Right lobe of liver (tissue), 6 donors: ENCODE results near the gene DNAJC24. TPM values are rescaled to one million over a fixed set of nuclear protein-coding genes. Genes with fewer than 3 reads are reported as not detected.

Experiments used
- ATAC-seq, 4 donors: fragments of 200-7000 bp; cut with Tn5 transposase; one replicate each; pipeline ENCODE4 v1.9.1; 2020; ENCODE audit warnings: mild to moderate bottlenecking in 4 of 4, moderate library complexity in 4 of 4
- DNase-seq, 3 donors: peaks; one replicate each; pipeline ENCODE4 v3.0.0-alpha.2; 2020
- H3K27ac ChIP-seq, 3 donors: fragments of 200-600 bp; one replicate each; pipeline ENCODE4 v1.8.0; 2022
- H3K27me3 ChIP-seq, 2 donors: fragments of 200-600 bp; one replicate each; pipeline ENCODE4 v1.8.0; 2022
- H3K36me3 ChIP-seq, 4 donors: fragments of 200-600 bp; sonication (generic) in 1 of 4; one replicate each; pipeline versions ENCODE4 v1.5.1 to v1.8.0; 2017 to 2022; ENCODE audit warnings: control low read depth in 1 of 4
- H3K4me1 ChIP-seq, 4 donors: fragments of 200-600 bp; sonication (generic) in 1 of 4; one replicate each; pipeline versions ENCODE4 v1.5.1 to v1.8.0; 2017 to 2022; ENCODE audit warnings: control low read depth in 1 of 4
- H3K4me3 ChIP-seq, 3 donors: fragments of 200-600 bp; one replicate each; pipeline ENCODE4 v1.8.0; 2022
- H3K9me3 ChIP-seq, 4 donors: fragments of 200-600 bp; sonication (generic) in 1 of 4; one replicate each; pipeline versions ENCODE4 v1.5.1 to v1.8.0; 2017 to 2022; ENCODE audit warnings: control low read depth in 1 of 4
- POLR2A ChIP-seq: fragments of 450-650 bp; IDR thresholded peaks from one replicate; pipeline ENCODE4 v1.6.1; 2017; ENCODE audit warnings: antibody characterized with exemption, mild to moderate bottlenecking
- WGBS: methylation state at CpG from one replicate; pipeline ENCODE4 v1.1.6; 2018; ENCODE audit warnings: low coverage, low lambda C conversion rate; ENCODE audit not compliant: insufficient coverage; ENCODE audit errors: missing lambda C conversion rate; 5-methylcytosine and 5-hydroxymethylcytosine counted together
- intact Hi-C, 2 donors: fragments of 100-400 bp; cut with DNase I; formaldehyde crosslinking; loops; one replicate each; pipeline versions ENCODE4 v1.11.2 to v1.14.1; 2022
- total RNA-seq, 6 experiments: library from RNA; depleted of rRNA in 2 of 6; stranded (reverse); fragments of >200 nt in 2 of 6; fragmentation: NEBNext Ultra II Directional in 3 of 6; extraction: Animal tissue kit (Norgen Biotek cat#: 25700) in 3 of 6; gene quantifications; one replicate each; pipeline versions ENCODE4 v1.1.0 to v1.2.4, GENCODE V29; 2016 to 2023
- TF ChIP-seq, protein P1 (sequence below), 4 donors: fragments of 200-600 bp in 3 of 4; fragments of 450-650 bp in 1 of 4; IDR thresholded peaks; one replicate each; pipeline versions ENCODE4 v1.5.1 to v1.8.0; 2016 to 2022; ENCODE audit warnings: antibody characterized with exemption in 4 of 4, mild to moderate bottlenecking in 2 of 4
- donor health status: DM: no; HTN: yes; CAD: no.
- donor health status: DM: no; HTN: no; CAD: no.
- donor health status: DM: no; HTN: no; CAD: no.
- donor health status: DM: no; HTN: yes; CAD: no.
- donor health status: DM: no; HTN: yes; CAD: no.

Gene DNAJC24
- total RNA-seq, 6 experiments from 2014 or later: 3.9 to 12.4 (median 7.2) TPM

DNA sequence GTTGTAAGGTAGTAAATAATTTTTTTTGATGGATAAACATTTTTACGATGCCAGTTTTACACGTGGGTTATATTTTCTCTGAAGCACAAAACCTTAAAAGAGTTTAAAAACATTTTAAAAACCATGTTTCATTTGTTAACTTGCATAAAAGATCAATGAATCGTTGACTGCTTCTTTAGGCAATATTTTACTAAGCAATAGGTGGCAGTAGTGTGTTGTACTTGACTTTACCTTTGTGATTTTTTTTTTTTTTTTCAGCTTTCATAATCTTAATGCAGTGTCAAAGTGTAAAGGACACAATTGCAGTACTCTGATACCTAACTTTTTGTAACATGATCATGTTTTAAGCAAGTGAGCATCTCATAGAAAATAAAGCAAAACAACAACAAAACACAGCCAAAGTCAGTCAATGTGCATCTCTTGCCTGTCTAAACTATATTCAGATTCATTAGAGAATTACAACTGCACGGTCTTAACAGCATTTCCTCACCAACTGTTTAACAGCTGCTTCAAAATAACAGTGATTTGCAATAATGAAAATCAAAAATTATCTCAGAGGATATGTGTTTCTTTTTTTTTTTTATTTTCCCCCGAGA lies 27.7 kb downstream of the DNAJC24 start:
- WGBS: 31% methylated on average over 5 of the region's 5 CpGs

DNA sequence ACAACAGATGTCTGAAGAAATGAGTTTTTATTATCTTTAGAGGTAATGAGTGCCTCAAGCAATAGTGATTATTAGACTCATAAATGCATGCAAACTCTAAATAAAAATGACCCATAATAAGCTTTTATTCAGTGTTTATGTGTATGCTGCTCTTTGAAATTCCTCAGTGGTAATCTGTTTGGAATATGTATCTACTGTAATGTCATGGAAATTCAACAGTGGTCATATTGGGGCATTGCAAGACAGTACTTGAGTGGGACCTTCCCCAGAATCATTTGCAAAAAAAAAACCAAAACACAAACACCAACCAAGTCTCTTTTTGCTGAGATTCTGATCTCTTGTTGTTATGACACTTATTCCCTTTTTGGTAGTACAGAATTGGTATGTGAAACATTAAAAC lies 35.0 kb downstream of the DNAJC24 start:
- no peaks in the 10 kb centered on the region for H3K4me1 ChIP-seq
- H3K27me3 ChIP-seq: no peaks in the 10 kb centered on the region
- H3K36me3 ChIP-seq: no peaks in the 10 kb centered on the region
- H3K27ac ChIP-seq: no peak overlapping the region
- TF ChIP-seq POLR2A: no peak
- TF ChIP-seq, protein P1, sequence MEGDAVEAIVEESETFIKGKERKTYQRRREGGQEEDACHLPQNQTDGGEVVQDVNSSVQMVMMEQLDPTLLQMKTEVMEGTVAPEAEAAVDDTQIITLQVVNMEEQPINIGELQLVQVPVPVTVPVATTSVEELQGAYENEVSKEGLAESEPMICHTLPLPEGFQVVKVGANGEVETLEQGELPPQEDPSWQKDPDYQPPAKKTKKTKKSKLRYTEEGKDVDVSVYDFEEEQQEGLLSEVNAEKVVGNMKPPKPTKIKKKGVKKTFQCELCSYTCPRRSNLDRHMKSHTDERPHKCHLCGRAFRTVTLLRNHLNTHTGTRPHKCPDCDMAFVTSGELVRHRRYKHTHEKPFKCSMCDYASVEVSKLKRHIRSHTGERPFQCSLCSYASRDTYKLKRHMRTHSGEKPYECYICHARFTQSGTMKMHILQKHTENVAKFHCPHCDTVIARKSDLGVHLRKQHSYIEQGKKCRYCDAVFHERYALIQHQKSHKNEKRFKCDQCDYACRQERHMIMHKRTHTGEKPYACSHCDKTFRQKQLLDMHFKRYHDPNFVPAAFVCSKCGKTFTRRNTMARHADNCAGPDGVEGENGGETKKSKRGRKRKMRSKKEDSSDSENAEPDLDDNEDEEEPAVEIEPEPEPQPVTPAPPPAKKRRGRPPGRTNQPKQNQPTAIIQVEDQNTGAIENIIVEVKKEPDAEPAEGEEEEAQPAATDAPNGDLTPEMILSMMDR (IDR thresholded peaks at IDR 0.05): no peak
- DNase-seq (no peak), ATAC-seq (no peak)
- H3K4me3 ChIP-seq: no peak overlapping the region
- intact Hi-C loops: no loop called here
- H3K9me3 ChIP-seq: no peaks in the 10 kb centered on the region

More for the DNA sequence above, 27.7 kb downstream of the DNAJC24 start:
- no peaks in the 10 kb centered on the region for H3K36me3 ChIP-seq
- no peaks in the 10 kb centered on the region for H3K27me3 ChIP-seq
- no peaks in the 10 kb centered on the region for H3K9me3 ChIP-seq
- TF ChIP-seq POLR2A: no peak
- TF ChIP-seq, protein P1 (IDR thresholded peaks at IDR 0.05): peak; percentile 47 to 60 (median 56)
- ATAC-seq: peak; percentile 66 to 82 (median 70)
- no peak overlapping the region for H3K27ac ChIP-seq
- intact Hi-C loops: no loop called here
- no peak for DNase-seq
- no peaks in the 10 kb centered on the region for H3K4me1 ChIP-seq
- H3K4me3 ChIP-seq: no peak overlapping the region

DNA sequence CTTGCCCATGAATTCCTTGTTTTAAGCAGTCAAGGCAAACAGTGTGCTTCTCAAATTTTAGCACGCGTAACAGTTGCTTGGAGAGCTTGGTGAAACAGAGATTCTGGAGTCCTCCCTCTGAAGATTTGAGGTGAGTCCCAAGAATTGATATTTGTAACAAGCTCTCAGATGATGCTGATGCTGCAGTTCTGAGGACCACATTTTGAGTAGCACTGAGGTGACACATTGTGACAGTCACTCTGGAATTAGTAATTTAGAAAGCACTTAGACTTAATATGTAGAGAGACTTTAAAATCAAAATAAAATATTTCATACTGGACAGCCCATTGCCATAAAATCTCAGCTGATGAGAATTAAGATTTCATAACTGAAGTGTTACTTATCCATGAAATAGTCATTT lies 38.5 kb downstream of the DNAJC24 start:
- Histone ChIP-seq H3K4me3 (no peak overlapping the region), H3K27ac (no peak overlapping the region), H3K27me3 (no peaks in the 10 kb centered on the region), H3K4me1 (no peaks in the 10 kb centered on the region), H3K9me3 (no peaks in the 10 kb centered on the region), H3K36me3 (no peaks in the 10 kb centered on the region)
- TF ChIP-seq, protein P1 (IDR thresholded peaks at IDR 0.05): no peak
- no peak for TF ChIP-seq POLR2A
- 92% methylated on average over 2 of the region's 2 CpGs for WGBS
- intact Hi-C loops: no loop called here
- ATAC-seq (no peak), DNase-seq (no peak)

DNA sequence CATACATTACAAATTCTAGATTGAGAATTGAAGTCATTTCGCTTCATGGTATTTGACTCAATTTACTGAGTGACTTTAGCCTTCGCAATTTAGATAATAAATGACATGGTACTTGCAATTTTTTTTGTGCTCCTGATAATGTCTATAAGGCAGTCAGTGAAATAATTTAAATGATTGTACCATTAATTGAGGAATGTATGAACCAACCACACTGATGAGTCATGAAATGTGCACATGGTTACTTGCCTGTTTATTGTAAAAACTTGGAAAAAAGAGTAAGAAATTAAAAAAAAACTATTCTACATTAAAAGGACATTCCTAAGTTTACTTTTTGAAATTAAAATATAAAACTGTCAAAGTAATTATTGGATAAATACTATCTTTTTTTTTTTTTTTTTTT lies 43.3 kb downstream of the DNAJC24 start:
- Histone ChIP-seq H3K9me3 (no peaks in the 10 kb centered on the region), H3K36me3 (no peaks in the 10 kb centered on the region), H3K4me3 (no peak overlapping the region), H3K27me3 (no peaks in the 10 kb centered on the region), H3K4me1 (no peaks in the 10 kb centered on the region), H3K27ac (no peak overlapping the region)
- no peak for TF ChIP-seq POLR2A
- TF ChIP-seq, protein P1 (IDR thresholded peaks at IDR 0.05): no peak
- intact Hi-C loops: no loop called here
- 97% methylated on average over 2 of the region's 2 CpGs for WGBS
- DNase-seq (no peak), ATAC-seq (no peak)

DNA sequence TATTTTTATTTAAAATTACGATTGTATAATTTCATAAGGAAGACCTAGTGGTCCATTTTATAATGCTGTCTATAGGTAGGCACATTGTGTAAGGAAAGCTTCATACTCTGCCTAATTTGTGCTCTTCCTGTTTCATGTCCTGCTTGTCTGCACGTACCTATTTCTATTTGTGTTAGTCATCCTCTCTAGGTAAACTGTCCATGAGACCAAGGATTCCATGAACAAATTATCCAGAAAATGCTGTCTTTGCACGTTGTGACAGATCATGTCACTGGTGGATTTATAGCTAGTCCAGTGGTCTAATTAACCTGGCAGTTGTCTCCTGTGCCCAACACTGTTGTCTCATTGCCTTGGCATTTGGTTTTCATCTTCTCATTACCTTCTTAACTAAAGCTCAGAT lies 44.7 kb downstream of the DNAJC24 start:
- intact Hi-C loops: no loop called here
- no peak for DNase-seq
- Histone ChIP-seq H3K36me3 (no peaks in the 10 kb centered on the region), H3K27me3 (no peaks in the 10 kb centered on the region), H3K27ac (no peak overlapping the region), H3K9me3 (no peaks in the 10 kb centered on the region), H3K4me1 (no peaks in the 10 kb centered on the region), H3K4me3 (no peak overlapping the region)
- TF ChIP-seq, protein P1 (IDR thresholded peaks at IDR 0.05): no peak
- TF ChIP-seq POLR2A: no peak
- 79% methylated on average over 3 of the region's 3 CpGs for WGBS
- no peak for ATAC-seq
